Prostate gland (tissue), 2 donors: Measurements from ENCODE around the gene NTN1. TPM values are rescaled to one million over a fixed set of nuclear protein-coding genes. Genes with fewer than 3 reads are reported as not detected.

Experiments
- DNase-seq: peaks from one replicate; pipeline ENCODE4 v3.0.0-alpha.2; 2019; ENCODE audit warnings: low spot score
- H3K27ac ChIP-seq, 2 donors: fragments of 200-600 bp; sonication (generic); 2 replicates each; pipeline ENCODE4 v1.5.1; 2017 to 2019
- H3K27me3 ChIP-seq: fragments of 200-600 bp; sonication (generic); replicated peaks from 2 replicates; pipeline ENCODE4 v1.5.1; 2019; ENCODE audit not compliant: insufficient read depth
- H3K36me3 ChIP-seq, 2 donors: fragments of 200-600 bp; sonication (generic); 1 replicate in 1 of 2; 2 replicates in 1 of 2; pipeline versions ENCODE4 v1.5.1 to v1.8.1; 2017 to 2019
- H3K4me1 ChIP-seq: fragments of 200-600 bp; sonication (generic); replicated peaks from 2 replicates; pipeline ENCODE4 v1.5.1; 2019
- H3K4me3 ChIP-seq, 2 donors: fragments of 200-600 bp; sonication (generic); 2 replicates each; pipeline ENCODE4 v1.5.1; 2017 to 2019
- H3K9me3 ChIP-seq: fragments of 200-600 bp; sonication (generic); 2 replicates; pipeline ENCODE4 v1.5.1; 2017
- CTCF ChIP-seq, 4 experiments: fragments of 200-600 bp in 2 of 4; fragments of 450-650 bp in 2 of 4; sonication (generic) in 2 of 4; IDR thresholded peaks; 1 replicate in 3 of 4; 2 replicates in 1 of 4; pipeline ENCODE4 v1.5.1; 2016 to 2019; ENCODE audit warnings: antibody characterized with exemption in 4 of 4, mild to moderate bottlenecking in 2 of 4, moderate library complexity in 2 of 4
- POLR2A ChIP-seq: fragments of 450-650 bp; IDR thresholded peaks from one replicate; pipeline ENCODE4 v1.6.1; 2016; ENCODE audit warnings: antibody characterized with exemption, mild to moderate bottlenecking
- POLR2AphosphoS5 ChIP-seq: sonication (generic); formaldehyde crosslinking; IDR thresholded peaks from one replicate; pipeline ENCODE4 v1.6.1; 2017; ENCODE audit warnings: antibody characterized with exemption
- WGBS: methylation state at CpG from one replicate; pipeline ENCODE4 v1.1.5; 2018; 5-methylcytosine and 5-hydroxymethylcytosine counted together
- intact Hi-C: fragments of 100-400 bp; cut with DNase I; formaldehyde crosslinking; loops from one replicate; pipeline ENCODE4 v1.14.2; 2022
- total RNA-seq, 2 donors: library from RNA; depleted of rRNA; stranded (reverse); fragments of >200 nt; gene quantifications; one replicate each; pipeline ENCODE4 v1.1.0, GENCODE V29; 2016

The NTN1 gene
- total RNA-seq, 2 donors from 2014 or later, result 9.2 to 11.4 TPM

DNA sequence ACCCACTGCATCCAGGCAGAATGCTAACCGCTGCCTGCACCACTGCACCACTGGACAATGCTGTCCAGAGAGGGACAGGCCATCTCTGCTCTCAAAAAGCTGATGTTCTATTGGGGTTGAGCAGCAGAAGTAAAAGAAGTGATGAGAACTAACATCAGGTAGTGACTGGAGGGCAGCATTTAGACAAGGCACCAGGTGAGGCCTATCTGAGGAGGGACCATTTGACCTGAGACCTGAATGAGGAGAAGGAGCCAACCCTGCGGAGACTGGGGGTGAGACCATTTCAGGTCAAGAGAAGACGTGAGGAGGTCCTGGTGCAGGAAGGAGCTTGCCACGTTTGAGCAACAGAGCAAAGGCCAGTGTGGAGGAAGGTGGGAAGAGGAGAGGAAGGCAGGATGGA, 34.0 kb downstream of the NTN1 start:
- no peak for TF ChIP-seq POLR2A
- no peak for TF ChIP-seq POLR2AphosphoS5
- TF ChIP-seq CTCF (IDR thresholded peaks at IDR 0.05), result no peak
- Histone ChIP-seq H3K4me1 (no peaks in the 10 kb centered on the region), H3K27me3 (no peaks in the 10 kb centered on the region), H3K4me3 (no peak overlapping the region), H3K27ac (no peak overlapping the region), H3K9me3 (no peaks in the 10 kb centered on the region), H3K36me3 (no peaks in the 10 kb centered on the region)
- 91% methylated on average over 4 of the region's 4 CpGs for WGBS
- DNase-seq, result no peak
- intact Hi-C loops, result no loop called here

- WGBS, result 88% methylated on average over 12 of the region's 12 CpGs
- intact Hi-C loops, result no loop called here
Observed at GRCh38 chr17:9056566-9056965, 35.3 kb downstream of the NTN1 start.

DNA sequence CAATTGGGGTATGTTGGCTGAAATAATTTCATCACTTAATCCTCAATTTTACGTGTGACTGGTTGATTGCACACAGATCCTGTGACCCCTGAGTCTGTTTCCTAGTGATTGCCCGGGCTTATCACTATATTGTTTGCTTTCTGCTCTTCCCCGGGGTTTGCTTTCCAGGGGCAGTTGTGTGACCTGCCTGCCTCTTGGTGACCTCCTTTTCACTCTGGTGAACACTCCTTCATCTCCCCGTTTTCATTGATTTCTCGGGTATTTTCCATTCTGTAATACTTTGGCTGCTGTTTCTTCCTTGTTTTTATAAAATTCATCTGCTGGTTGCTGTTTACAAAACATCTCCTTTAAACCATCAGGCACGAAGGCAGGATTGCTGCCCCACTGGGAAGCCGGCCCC, 36.0 kb downstream of the NTN1 start:
- H3K27ac ChIP-seq, result no peak overlapping the region
- no peaks in the 10 kb centered on the region for H3K9me3 ChIP-seq
- no peak for TF ChIP-seq CTCF (IDR thresholded peaks at IDR 0.05)
- TF ChIP-seq POLR2A, result no peak
- TF ChIP-seq POLR2AphosphoS5, result no peak
- intact Hi-C loops, result no loop called here
- no peak for DNase-seq
- H3K36me3 ChIP-seq, result no peaks in the 10 kb centered on the region
- H3K4me1 ChIP-seq, result no peaks in the 10 kb centered on the region
- no peak overlapping the region for H3K4me3 ChIP-seq
- H3K27me3 ChIP-seq, result no peaks in the 10 kb centered on the region
- WGBS, result 62% methylated on average over 7 of the region's 7 CpGs

More at GRCh38 chr17:9056566-9056965, 35.3 kb downstream of the NTN1 start:
- no peak for DNase-seq
- H3K27ac ChIP-seq, result no peak overlapping the region
- no peaks in the 10 kb centered on the region for H3K9me3 ChIP-seq
- H3K4me3 ChIP-seq, result no peak overlapping the region
- H3K27me3 ChIP-seq, result no peaks in the 10 kb centered on the region
- no peaks in the 10 kb centered on the region for H3K4me1 ChIP-seq
- no peak for TF ChIP-seq CTCF (IDR thresholded peaks at IDR 0.05)
- no peak for TF ChIP-seq POLR2A
- no peak for TF ChIP-seq POLR2AphosphoS5
- no peaks in the 10 kb centered on the region for H3K36me3 ChIP-seq

DNA sequence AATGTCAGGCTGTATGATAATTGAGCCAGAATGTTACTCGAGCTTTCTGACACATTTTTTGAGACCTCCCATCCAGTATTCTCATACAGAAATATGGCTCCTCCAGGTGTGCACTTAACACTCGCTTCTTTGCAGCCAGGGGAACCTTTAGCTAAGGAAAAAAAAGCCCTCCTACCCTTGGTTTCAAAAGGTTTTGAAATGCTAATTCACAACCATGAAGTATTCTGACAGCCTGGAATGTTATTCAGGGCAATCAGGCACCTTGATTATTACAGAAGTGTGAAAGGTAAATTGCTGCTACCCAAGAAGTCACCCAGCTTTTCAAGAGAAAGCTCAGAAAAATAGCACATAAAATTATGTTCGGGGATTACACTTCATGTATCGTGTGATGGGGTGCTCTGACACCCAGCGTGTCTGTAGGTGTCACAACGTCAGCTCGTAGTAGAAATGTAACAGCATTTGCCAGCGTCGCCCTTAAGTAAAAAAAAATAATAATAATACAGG, 41.1 kb downstream of the NTN1 start:
- H3K4me3 ChIP-seq, result no peak overlapping the region
- H3K4me1 ChIP-seq, result no peaks in the 10 kb centered on the region
- H3K9me3 ChIP-seq, result no peaks in the 10 kb centered on the region
- no peak for TF ChIP-seq POLR2A
- no peaks in the 10 kb centered on the region for H3K27me3 ChIP-seq
- DNase-seq, result no peak
- H3K27ac ChIP-seq, result no peak overlapping the region
- no peaks in the 10 kb centered on the region for H3K36me3 ChIP-seq
- WGBS, result 78% methylated on average over 9 of the region's 9 CpGs
- intact Hi-C loops, result no loop called here

- no peaks in the 10 kb centered on the region for H3K27me3 ChIP-seq
- 92% methylated on average over 6 of the region's 6 CpGs for WGBS
- intact Hi-C loops, result no loop called here
- DNase-seq, result no peak
- no peaks in the 10 kb centered on the region for H3K9me3 ChIP-seq
- no peak overlapping the region for H3K4me3 ChIP-seq
- H3K27ac ChIP-seq, result no peak overlapping the region
- no peaks in the 10 kb centered on the region for H3K4me1 ChIP-seq
- H3K36me3 ChIP-seq, result no peaks in the 10 kb centered on the region
- TF ChIP-seq POLR2AphosphoS5 (no peak), POLR2A (no peak), CTCF (IDR thresholded peaks at IDR 0.05) (no peak)
Observed at GRCh38 chr17:9064311-9064834, 43.1 kb downstream of the NTN1 start.
